Esophagus muscularis mucosa (tissue), 4 donors: ENCODE data around the gene MTIF3. TPM values are rescaled to one million over a fixed set of nuclear protein-coding genes. Genes with fewer than 3 reads are reported as not detected.
A peak's percentile ranks its signal among the peaks of the same experiment; 100 is the strongest.

ENCODE experiments used
- DNase-seq: peaks from one replicate; pipeline ENCODE4 v3.0.0-alpha.2; 2017; ENCODE audit errors: extremely low spot score
- H3K27ac ChIP-seq, 4 donors: fragments of 200-600 bp; sonication (generic); replicated peaks in 1 of 4; 1 replicate in 3 of 4; 2 replicates in 1 of 4; pipeline ENCODE4 v1.5.1; 2016 to 2019; ENCODE audit warnings: mild to moderate bottlenecking in 1 of 4
- H3K27me3 ChIP-seq, 4 donors: fragments of 200-600 bp; sonication (generic); one replicate each; pipeline versions ENCODE4 v1.5.1 to v1.6.0; 2016 to 2019
- H3K36me3 ChIP-seq, 4 donors: fragments of 200-600 bp; sonication (generic); one replicate each; pipeline ENCODE4 v1.5.1; 2016 to 2019
- H3K4me1 ChIP-seq, 4 donors: fragments of 200-600 bp; sonication (generic); one replicate each; pipeline ENCODE4 v1.5.1; 2016 to 2019
- H3K4me3 ChIP-seq, 4 donors: fragments of 200-600 bp; sonication (generic); 1 replicate in 2 of 4; 2 replicates in 2 of 4; pipeline ENCODE4 v1.5.1; 2016 to 2019; ENCODE audit warnings: mild to moderate bottlenecking in 4 of 4, moderate library complexity in 1 of 4
- H3K9me3 ChIP-seq, 4 donors: fragments of 200-600 bp; sonication (generic); 1 replicate in 3 of 4; 2 replicates in 1 of 4; pipeline ENCODE4 v1.5.1; 2016 to 2019
- CTCF ChIP-seq, 3 experiments: fragments of 200-600 bp in 2 of 3; fragments of 450-650 bp in 1 of 3; sonication (generic) in 2 of 3; IDR thresholded peaks; one replicate each; pipeline ENCODE4 v1.5.1; 2017 to 2019; ENCODE audit warnings: antibody characterized with exemption in 3 of 3, mild to moderate bottlenecking in 2 of 3, moderate library complexity in 1 of 3
- EP300 ChIP-seq: sonication (generic); formaldehyde crosslinking; IDR thresholded peaks from one replicate; pipeline ENCODE4 v1.6.1; 2017; ENCODE audit warnings: antibody characterized with exemption
- POLR2A ChIP-seq: fragments of 450-650 bp; IDR thresholded peaks from one replicate; pipeline ENCODE4 v1.6.1; 2017; ENCODE audit warnings: antibody characterized with exemption, moderate library complexity, mild to moderate bottlenecking, low read depth
- POLR2AphosphoS5 ChIP-seq, 2 donors: sonication (generic); formaldehyde crosslinking; IDR thresholded peaks; one replicate each; pipeline ENCODE4 v1.6.1; 2017; ENCODE audit warnings: antibody characterized with exemption in 2 of 2
- WGBS: methylation state at CpG from one replicate; pipeline ENCODE4 v1.1.5; 2018; 5-methylcytosine and 5-hydroxymethylcytosine counted together
- intact Hi-C: fragments of 100-400 bp; cut with DNase I; formaldehyde crosslinking; loops from one replicate; pipeline ENCODE4 v1.15.1; 2023
- total RNA-seq, 4 donors: library from RNA; depleted of rRNA; stranded (reverse); fragments of >200 nt; gene quantifications; one replicate each; pipeline versions ENCODE4 v1.1.0 to v1.2.1, GENCODE V29; 2016

The MTIF3 gene
- total RNA-seq, 4 donors from 2014 or later: 45.1 to 86.6 (median 67.5) TPM

DNA sequence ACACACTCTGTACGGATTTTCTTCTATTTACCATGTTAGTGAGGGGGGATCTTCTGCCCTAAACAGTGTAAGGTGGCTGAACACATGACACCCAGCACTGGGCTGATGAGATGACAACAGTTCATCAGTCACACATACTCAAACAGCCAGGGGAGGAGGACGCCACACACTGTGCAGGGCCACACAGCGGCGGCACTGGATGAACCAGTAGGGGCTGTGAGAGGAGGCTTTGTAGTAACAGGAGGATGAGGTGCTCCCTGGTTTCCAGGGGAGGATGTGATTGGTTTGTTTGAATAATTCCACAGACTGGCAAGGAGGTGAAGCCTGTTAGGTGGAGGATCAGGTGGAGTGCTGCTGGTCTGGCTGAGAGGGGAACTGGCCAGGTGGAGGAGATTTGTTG is 42.3 kb downstream of the MTIF3 start:
- Histone ChIP-seq H3K27ac (no peak overlapping the region), H3K4me1 (peaks cover 11 to 15% (median 11%) of the 10 kb centered on the region in 4 donors), H3K36me3 (no peaks in the 10 kb centered on the region), H3K9me3 (no peaks in the 10 kb centered on the region), H3K4me3 (no peak overlapping the region), H3K27me3 (peaks cover 0 to 7% (median 0%) of the 10 kb centered on the region in 4 donors)
- 86% methylated on average over 4 of the region's 4 CpGs for WGBS
- TF ChIP-seq POLR2AphosphoS5 (IDR thresholded peaks at IDR 0.05): no peak
- TF ChIP-seq CTCF (IDR thresholded peaks at IDR 0.05): no peak
- TF ChIP-seq EP300: no peak
- TF ChIP-seq POLR2A: no peak
- intact Hi-C loops: no loop called here
- DNase-seq: no peak

DNA sequence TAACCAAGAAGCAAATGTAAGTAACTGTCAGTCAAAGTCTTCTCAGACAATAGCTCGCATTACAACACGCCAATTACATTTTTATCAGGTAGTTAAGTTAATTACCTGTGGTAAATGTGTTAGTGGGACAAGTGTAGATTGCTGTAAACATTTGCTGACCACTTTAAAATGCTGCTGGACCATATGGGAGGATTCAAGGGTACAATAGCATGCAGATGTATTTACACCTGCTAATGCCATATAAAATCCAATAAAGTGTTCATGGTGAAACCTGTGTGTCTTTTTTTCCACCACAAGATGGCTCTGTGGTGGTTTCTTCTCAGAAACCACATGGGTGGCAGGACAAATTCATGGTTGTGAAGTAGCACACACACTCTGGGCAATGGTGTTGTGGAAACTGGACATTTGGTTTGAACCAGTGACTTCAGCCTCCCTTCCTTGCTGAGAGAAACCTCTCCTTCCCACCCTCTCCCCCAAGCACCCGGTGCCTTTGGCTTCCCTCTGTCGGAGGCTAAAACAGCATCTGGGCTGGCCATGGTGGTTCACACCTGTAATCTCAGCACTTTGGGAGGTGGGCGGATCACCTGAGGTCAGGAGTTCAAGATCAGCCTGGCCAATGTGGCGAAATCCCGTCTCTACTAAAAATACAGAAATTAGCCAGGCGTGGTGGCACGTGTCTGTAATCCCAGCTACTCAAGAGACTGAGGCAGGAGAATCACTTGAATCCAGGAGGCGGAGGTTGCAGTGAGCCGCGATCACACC is 44.0 kb downstream of the MTIF3 start:
- Histone ChIP-seq H3K36me3 (no peaks in the 10 kb centered on the region), H3K4me3 (no peak overlapping the region), H3K9me3 (no peaks in the 10 kb centered on the region), H3K27me3 (peaks cover 0 to 7% (median 0%) of the 10 kb centered on the region in 4 donors), H3K4me1 (peaks cover 14 to 25% (median 18%) of the 10 kb centered on the region in 4 donors), H3K27ac (no peak overlapping the region)
- WGBS: 94% methylated on average over 12 of the region's 12 CpGs
- intact Hi-C loops: no loop called here
- no peak for DNase-seq
- TF ChIP-seq POLR2A: no peak
- peak; percentile 29 to 46 (median 34) for TF ChIP-seq CTCF (IDR thresholded peaks at IDR 0.05)

- peaks cover 14 to 25% (median 18%) of the 10 kb centered on the region in 4 donors for H3K4me1 ChIP-seq
- H3K27me3 ChIP-seq: peaks cover 0 to 7% (median 0%) of the 10 kb centered on the region in 4 donors
- TF ChIP-seq POLR2AphosphoS5 (IDR thresholded peaks at IDR 0.05): no peak
- TF ChIP-seq EP300: no peak
- no peak for TF ChIP-seq CTCF (IDR thresholded peaks at IDR 0.05)
- TF ChIP-seq POLR2A: no peak
- H3K36me3 ChIP-seq: no peaks in the 10 kb centered on the region
- DNase-seq: no peak
- intact Hi-C loops: no loop called here
- H3K9me3 ChIP-seq: no peaks in the 10 kb centered on the region
- WGBS: 77% methylated on average over 5 of the region's 5 CpGs
- no peak overlapping the region for H3K27ac ChIP-seq
- H3K4me3 ChIP-seq: no peak overlapping the region
These were observed 44.7 kb downstream of the MTIF3 start for GRCh38 chr13:27405546-27406134.

DNA sequence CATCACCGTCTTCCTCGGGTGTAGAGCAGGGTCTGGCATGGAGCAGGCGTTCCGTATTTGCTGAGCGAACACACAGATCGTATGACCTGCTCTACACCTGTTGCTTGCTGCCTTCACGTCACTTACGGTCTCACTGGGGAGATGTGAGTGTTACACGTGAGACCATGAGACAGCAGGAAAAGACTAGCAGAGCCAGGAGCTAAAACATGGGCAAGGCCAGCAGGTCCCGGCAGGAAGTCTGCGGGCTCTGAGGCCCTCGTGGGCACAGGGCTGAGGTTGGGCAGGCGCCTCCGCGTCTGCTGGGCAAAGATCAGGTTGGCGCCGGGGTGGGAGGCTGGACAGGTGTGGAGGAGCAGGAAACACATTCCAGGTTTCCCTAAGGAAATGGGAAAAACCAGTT is 45.7 kb downstream of the MTIF3 start:
- DNase-seq: no peak
- peaks cover 14 to 25% (median 18%) of the 10 kb centered on the region in 4 donors for H3K4me1 ChIP-seq
- H3K36me3 ChIP-seq: no peaks in the 10 kb centered on the region
- no peaks in the 10 kb centered on the region for H3K9me3 ChIP-seq
- H3K4me3 ChIP-seq: no peak overlapping the region
- TF ChIP-seq POLR2AphosphoS5 (IDR thresholded peaks at IDR 0.05): no peak
- no peak for TF ChIP-seq EP300
- no peak for TF ChIP-seq CTCF (IDR thresholded peaks at IDR 0.05)
- peak overlapping the region in 1 of 4 donors; percentile 53 for H3K27ac ChIP-seq
- 88% methylated on average over 17 of the region's 17 CpGs for WGBS
- peaks cover 0 to 7% (median 0%) of the 10 kb centered on the region in 4 donors for H3K27me3 ChIP-seq
- intact Hi-C loops: no loop called here
